GM21360 (cell line): ENCODE data around the gene ATP2A2.

Experiments
- ATAC-seq: cut with Tn5 transposase; IDR thresholded peaks from one replicate; pipeline ENCODE4 v1.9.1; 2021; ENCODE audit warnings: mild to moderate bottlenecking, moderate library complexity; ENCODE audit not compliant: unreplicated experiment

ATP2A2 gene

DNA sequence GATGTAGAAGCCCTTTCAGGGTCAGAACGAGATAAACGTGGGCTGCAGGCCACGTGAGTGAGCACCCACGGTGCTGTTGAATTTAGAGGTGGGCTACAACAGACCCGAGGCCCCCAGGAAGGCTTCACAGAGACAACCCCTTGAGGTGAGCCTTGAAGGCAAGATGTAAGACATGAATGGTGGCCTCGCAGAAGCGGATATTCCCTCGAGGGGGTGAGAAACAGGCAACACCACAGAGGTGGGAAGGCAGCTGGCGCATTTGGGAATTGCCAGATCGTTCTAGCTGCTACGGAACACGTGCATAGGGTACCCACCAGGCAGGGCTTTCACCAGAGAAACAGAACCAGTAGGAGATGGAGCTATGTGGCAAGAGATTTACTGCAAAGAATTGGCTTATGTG is 22.6 kb upstream of the ATP2A2 start:
- no peak for ATAC-seq

DNA sequence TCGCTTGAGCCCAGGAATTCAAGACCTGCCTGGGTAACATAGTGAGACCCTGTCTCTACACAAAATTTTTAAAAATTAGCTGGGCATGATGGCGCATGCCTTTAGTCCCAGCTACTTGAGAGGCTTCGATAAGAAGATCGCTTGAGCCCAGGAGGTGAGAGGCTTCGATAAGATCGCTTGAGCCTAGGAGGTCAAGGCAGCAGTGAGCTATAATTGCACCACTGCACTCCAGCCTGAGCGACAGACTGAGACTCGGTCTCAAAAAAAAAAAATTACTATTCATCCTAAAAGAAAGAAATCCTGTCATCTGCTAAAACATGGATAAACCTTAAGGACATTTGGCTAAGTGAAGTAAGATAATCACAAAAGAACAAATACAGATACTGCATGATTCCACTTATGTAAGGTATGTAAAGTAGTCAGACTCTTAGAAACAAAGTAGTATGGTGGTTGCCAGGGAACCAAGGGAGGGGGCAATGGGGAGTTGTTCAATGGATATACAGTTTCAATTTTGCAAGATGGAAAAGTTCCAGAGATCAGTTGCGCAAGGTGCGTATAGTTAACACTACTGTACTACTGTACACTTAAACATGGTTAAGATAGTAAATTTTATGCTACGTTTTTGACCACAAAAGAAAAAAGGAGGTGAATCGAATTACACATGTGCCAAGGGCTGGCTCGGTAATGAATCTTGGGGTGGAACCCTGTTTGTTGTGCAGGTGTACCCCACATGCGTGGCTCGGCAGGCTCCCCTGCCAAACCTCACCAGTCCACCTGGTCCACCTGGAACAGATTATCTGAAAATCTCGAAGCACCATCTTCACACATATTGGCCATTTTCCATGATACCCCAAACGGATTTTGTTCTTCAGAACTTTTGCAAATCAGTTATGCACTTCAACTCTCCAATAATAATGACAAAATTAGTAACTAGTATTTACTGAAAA is 18.3 kb upstream of the ATP2A2 start:
- no peak for ATAC-seq

DNA sequence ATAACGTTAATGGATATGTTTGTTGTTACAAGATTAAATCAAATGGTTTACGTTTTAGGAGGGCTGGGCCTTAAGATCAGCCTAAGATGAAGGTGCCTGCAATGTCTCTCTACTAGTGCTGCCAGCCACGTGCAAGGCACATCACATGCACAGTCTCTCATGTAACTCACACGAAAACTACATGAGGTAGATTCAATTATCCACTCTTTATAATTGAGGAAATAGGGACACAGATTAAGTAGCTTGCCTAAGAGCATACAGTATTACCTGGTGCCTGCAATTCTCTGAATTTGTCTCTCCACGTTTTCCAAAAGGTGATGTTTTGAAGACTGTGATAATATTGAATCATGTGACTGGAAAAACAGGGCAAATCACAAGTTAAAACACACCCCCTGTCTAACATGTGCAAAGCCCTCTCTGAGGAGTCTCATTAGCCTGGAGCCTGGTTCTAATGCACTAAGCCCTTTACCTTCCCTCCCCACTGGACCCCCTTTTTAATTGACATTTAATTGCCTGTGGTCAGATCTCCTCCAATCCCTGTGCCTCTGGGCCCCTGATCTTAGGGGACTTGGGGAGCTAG is 14.6 kb upstream of the ATP2A2 start:
- no peak for ATAC-seq

DNA sequence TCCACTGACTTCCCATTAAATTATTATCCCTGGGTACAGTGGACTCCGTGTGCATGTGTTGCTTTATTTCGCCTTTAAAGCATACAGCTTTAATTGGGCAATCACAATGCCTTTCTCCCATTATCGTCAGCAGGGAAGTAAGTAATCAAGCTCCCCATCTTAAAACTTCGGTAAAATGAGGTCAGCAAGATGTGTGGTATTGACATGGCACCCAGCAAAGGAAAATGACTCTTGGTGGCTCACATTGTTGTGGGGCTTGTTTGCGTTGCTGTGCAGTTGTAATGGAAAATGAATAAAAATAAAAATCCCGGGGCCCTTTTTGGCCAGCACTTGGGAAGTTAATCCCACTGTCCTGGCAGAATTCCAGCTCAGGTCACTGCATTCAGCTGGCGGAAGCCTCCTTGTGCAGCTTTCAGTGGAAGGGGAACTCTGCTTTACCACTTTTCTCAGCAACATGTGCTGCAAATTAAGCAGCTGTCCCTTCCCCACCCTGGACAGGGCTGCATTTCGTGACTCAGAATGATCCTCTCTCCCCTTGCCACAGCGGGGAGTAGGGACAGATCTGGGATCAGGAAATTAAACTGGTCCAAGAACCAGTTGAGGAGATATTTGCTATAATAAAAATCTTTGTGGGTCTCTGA is 13.9 kb upstream of the ATP2A2 start:
- no peak for ATAC-seq

DNA sequence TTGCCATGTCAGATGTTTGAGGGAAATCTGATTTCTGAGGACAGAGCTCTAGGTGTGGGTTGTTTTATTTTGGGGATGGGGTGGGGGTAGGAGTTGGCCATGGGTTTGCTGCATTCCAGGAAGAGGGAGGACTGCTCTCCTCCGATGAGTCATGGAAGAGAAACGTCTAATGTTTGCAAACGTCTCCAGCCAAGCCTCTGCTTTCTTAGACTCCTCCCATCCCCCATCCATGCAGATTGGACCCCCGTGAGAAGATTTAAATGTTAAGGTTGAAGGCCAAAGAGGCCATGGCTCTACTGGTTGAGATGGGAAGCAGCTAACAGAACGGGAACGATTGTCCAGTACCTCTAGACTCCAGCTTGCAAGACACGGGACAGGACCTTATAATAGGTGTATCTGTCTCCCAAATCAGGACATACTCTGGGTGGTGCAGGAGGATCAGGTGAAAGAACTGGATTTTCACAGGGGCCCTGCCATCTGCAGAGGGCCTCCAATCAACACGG is 11.4 kb upstream of the ATP2A2 start:
- no peak for ATAC-seq

DNA sequence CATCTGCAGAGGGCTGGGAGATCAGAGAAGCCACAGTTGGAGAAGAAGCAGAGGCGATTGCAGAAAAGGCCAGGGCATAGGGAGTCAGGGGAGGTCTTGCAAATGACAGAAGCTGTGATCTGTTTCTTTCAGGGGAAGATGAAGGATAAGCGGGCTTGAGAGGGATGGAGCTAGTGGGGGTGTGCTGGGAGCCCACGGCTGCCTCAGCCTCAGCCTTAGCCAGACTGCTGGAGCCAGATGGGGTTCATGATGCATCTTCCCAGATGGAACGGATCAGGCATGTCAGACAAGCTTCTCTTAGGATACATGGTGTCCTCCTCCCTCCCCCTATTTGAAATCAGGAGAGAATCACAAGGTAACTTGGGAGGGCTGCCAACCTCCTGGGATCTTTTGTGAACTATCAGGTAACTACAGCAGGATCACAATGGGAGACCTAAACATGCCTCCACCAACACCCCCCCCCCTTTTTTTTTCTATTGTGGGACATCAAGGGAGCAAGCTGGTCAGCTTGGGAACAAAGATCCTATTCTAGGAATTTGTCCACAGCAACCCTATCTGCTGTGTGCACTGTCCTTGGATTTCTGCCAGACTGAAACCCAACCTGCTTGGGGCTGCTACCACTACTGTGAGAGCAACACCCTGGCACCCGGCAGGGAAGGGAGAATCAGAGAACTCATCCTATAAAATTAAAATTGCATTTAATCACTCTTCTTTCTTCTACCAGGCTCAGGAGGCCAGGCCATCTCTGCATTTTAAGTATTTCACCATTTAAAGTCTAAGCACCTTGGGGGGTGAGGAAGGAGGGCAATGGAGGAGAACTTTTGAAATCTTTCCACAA is 10.7 kb upstream of the ATP2A2 start:
- no peak for ATAC-seq

DNA sequence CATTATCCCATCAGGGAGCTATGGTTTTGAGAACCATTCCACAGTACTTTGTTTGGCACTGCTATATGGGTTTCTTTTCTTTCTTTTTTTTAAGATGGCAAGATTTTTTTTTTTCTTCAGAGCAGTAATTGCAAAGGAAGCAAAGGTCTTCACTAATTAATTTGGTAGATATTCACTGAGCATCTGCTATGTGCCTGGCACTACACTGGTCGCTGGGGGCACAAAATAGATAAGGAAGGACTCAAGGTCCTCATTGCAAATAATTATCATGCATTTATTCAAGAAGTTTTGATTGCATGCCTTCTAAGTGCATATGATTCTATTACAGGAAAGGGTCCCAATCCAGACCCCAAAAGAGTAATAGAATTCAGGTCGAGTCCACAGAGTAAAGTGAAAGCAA is 10.0 kb upstream of the ATP2A2 start:
- no peak for ATAC-seq

DNA sequence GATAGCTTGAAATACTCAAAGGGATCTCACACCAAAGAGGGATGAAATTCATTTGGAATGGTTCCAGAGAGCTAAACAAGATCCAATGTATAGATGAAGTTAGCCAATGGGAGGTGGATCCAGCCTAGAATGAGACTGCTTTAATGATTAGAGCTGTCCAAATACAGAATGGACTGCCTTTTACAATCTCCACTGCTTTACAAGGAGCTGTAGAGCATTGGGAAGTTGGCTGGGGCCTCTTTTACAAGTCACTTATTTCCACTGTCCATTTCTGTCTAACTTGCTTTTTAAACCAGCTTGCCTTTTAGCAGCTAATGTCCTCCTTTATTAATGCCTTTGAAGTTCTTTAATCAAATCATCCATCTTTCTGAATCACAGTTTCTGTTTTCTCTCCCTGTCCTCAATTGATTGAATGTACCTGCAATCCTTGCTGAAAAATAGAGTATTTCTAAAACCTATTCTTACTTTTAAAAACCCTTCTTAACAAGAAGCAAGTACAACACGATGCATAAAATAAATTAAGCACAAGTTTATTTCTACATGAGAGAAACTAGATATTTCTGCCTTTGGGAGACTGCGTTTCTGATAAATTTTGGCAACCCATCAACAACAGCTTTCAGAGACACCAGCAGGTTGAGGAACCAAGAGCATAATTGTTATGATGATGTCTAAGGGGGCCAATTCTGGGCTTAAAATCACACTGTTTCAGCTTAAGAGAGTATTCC is 3.4 kb upstream of the ATP2A2 start:
- ATAC-seq = no peak

DNA sequence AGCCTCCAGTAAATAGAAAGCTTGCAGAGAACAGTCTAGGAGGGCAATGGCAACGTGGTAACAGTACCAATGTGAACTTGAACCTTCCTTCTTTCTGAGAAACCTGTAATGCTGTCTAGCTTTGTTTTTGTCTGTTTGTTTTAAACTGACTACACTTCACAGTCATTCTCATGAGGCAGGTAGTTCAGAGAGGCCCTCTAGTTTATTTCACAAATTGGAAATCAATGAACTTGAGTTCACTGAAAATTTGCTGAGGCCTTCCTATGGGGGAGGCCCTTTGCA is 2.9 kb upstream of the ATP2A2 start:
- no peak for ATAC-seq

DNA sequence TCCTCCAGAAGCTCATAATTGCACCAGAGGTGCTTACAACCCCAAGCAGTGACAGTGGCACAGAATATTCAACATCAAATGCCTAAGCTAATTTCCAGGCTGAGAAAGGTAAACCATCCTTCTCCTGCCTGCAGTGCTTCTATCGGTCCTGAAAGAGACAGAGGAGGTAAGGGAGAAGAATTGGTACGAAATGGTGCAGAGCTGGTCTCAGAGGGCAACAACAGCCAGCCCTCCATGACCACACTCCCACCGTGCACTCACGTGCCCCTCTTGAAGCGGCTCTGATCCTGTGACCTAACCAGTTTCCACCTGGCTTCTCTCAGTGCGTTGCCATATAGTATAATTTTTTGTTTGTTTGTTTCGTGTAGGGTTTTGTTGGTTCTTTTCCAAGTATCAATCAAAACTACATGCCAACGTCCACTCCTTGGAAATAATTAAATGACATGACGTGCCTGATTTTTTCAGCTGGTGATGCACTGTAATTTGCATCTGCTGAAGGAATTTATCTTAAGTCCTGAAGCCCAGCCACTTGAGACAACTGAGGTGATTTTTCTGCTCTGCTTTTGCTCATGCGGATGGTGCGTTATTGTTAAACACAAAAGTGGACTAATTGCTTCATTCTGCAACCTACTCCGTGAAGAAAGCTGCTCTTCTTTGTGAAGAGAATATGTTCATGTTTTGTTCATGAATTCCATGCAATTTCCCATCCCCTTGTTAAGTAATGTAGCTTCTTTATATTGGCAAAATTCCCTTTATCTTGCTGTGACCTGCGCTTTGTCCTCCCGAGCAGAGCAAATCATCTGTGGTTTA is 1.3 kb upstream of the ATP2A2 start:
- ATAC-seq = no peak

DNA sequence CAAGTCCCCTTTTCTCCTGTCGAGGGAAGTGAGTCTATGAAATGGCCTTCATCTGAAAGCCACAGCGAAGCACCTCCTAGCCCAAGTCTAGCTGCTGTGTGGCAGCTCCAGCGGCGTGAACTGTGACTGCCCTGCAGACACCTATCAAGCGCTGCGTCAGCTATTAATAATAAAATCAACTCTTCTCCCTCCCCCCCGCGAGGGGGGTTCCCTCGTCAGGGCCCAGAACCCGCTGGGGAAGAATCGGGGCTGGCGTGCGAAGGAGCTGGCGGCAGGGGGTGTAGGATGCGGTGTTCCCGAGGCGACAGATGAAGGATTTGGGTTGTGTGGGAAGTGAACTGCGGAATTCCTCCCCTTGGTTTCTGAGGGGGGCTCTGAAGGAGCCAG is 662 bp upstream of the ATP2A2 start:
- peak; percentile 8 for ATAC-seq

DNA sequence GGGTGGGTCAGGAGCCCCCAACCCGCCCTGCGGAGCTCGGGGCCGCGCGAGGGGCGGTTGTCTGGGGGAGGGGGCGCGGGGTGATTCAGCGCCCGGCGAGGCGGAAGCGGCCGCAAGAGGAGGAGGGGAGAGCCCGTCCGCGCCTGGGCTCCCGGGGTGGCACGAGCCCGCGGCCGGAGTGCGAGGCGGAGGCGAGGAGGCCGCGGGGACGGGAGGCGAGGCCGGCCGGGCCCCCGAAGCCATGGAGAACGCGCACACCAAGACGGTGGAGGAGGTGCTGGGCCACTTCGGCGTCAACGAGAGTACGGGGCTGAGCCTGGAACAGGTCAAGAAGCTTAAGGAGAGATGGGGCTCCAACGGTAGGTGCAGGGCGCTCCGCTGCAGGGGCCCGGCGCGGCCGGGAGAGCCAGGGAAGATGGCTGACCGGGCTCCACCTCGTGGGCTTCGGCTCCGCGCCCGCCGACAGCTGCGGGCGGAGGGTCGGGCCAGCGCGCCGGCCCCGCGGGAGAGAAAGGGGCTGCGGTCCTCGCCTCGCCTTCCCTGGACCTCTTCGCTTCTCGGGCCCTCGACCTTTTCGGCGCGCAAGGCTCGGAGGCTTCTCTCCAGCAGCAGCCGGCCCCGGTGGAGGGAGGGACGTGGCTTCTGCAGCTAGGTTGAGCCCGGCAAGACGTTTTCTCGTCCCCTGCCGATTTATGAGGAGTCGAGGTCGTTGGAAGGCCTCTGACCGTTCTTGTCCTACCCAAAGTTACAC is 677 bp downstream of the ATP2A2 start:
- peak; percentile 30 for ATAC-seq

DNA sequence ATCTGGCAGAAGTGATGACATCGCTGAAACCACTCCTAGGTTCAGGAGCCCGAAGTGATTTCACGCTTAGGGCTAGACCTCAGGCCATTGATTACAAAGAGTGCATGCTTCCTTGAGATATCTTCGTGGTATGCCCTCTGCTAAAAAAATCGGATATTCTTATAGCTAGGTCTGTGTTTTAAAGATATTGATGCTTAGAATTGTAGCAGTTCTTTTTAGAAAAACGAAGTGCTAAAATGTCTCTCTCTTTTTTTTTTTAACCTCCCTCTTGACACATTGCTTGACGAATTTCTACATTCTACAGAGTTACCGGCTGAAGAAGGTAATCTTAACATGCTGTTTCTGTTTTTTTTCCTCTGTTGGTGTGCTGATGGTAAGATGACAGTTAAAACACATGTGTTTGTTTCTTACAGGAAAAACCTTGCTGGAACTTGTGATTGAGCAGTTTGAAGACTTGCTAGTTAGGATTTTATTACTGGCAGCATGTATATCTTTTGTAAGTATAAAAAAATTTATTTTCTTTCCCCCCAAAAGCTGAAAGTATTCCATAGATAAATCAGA is 1.3 kb downstream of the ATP2A2 start:
- ATAC-seq = no peak

DNA sequence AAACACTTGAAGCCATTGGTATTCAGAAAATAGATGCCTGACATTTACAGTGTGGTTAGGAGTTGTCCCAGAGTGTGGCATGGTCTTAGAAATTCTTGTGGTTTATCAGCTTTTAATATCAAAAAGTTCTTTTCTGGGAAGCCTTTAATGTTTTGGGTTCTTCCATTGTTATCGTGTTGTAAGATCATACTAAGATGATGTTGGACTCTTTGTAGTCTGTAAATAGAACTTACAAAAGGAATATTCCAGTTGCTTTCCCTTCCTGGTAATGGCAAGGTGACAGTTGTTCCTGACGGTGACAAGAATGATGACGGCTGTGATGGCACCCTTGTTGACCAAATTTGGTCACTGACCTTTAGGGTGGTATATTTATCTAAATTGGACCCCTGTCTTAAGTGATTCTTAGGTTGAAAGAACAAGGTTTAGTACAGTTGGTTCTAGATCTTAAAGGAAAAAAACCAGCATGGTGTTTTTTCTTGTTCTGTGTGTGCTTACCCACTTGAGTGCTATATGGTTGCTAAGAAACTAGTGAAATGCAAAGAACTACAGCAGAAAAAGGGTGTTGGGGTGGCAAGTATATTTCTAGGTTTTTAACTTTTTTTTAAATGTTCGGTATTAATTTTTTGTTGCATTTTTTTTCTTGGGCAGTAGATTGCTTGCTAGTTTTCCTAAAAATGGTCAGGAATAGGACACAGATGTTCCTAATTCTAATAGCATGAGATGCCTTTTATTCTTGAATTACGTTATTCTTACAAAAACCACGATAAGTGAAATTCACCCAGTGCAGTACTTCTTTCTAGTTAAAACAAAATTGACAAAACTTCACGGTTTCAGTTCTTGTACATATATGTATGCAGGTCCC is 2.1 kb downstream of the ATP2A2 start:
- no peak for ATAC-seq

DNA sequence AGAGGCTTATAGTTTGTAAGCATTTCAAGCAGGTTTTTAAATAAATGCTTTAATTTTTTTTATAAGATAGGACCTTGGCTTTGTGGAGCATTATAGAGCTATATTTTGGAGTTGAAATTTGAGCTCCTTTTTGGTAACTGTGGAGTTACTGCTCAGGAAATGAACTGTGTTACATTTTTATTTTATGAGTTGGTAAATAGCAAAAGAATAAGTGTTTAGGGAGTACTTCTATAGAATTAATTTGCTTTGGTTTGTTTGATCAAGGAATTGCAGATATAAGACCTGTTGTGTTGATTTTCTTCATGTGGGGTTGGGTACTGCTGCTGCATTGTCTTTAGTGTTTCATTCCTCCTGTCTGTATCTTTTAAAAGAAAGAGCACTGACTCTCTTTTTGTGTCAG is 3.5 kb downstream of the ATP2A2 start:
- ATAC-seq = no peak

DNA sequence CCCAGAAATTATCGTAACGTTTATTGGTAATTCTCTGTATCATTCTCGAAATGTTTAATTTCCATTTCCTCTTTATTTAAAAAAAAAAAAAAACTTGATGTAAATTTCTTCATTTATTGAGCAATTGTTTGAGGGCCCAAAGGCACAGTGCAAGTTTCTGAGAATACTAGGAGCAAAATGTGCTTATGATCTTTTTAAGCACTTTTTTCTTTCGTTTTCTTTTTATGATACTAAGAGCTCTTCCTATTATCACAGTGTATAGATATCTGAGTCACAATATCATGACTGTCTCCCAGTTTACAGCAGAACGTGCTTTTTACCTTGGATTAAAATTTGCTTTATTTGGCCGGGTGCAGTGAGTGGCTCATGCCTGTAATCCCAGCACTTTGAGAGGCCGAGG is 5.6 kb downstream of the ATP2A2 start:
- ATAC-seq = no peak

DNA sequence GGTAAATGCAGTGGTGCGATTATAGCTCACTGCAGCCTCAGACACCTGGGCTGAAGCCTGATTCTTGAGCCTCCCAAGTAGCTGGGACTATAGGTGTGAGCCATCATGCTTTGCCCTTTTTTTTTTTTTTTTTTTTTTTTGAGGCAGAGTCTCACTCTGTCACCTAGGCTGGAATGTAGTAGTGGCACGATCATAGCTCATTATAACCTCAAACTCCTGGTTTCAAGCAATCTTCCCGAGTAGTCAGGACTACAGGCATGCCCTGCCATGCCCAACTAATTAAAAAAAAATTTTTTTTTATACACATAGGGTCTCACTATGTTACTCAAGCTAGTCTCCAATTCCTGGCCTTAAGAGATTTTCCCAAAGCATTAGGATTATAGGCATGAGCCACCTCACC is 6.9 kb downstream of the ATP2A2 start:
- ATAC-seq = no peak
